NCI-H2227 (cell line): ENCODE results near the gene EFEMP2.
"Not testable (repeated sequence)": the region's sequence is repeated elsewhere in the genome, so short reads cannot be mapped to it uniquely, and the experiment has no call there.

ENCODE experiments used
- DNase-seq: peaks from one replicate; lab custom pipeline; 2025; ENCODE audit not compliant: unreplicated experiment; lab: John Stamatoyannopoulos, UW

Gene EFEMP2

GRCh38 chr11:65856689-65857499 is 15.7 kb downstream of the EFEMP2 start:
- DNase-seq: peak; percentile 85

GRCh38 chr11:65855927-65856363 is 16.7 kb downstream of the EFEMP2 start:
- DNase-seq: no peak

GRCh38 chr11:65854852-65855837 is 17.5 kb downstream of the EFEMP2 start:
- no peak for DNase-seq

GRCh38 chr11:65854161-65854592 is 18.4 kb downstream of the EFEMP2 start:
- DNase-seq: no peak

DNA sequence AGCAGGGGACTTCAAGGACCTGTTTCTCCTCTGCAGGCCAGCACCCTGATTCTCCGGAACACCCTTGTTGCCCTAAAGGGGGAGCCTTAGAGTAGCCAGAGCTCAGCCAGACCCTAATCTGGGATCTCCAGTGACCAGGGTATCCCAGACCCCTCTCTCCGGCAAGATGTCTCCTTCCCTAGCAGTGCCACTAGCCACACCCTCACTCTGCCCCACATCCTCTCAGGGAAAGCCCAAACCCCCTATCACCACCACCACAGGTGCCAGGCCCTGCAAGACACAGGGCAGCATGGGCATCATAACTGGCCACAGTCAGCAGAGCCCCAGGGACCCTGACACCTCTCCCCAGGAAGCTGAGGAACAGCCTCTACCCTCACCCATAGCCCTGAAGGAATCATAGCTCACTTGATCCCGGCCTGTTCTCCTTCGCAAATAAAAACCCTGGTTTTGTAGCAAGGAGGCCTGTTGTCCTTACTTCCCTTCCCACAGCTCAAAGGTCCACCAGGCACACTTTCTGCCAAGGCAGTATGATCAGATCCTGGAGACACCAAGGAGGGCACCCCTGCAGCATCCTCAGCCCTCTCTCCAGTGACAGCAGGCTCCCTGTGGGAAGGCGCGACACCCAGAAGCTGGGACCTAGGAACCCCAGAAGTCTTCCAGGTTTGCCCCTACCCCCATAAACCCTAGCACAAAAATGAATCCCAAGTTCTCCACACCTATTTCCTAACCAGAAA is 19.2 kb downstream of the EFEMP2 start:
- no peak for DNase-seq

- DNase-seq: no peak
These were observed 19.9 kb downstream of the EFEMP2 start for GRCh38 chr11:65852508-65853245.

- DNase-seq: no peak
These were observed 20.6 kb downstream of the EFEMP2 start for GRCh38 chr11:65851811-65852507.

GRCh38 chr11:65851083-65851579 is 21.5 kb downstream of the EFEMP2 start:
- DNase-seq: peak; percentile 27

- DNase-seq: no peak
These were observed 22.1 kb downstream of the EFEMP2 start for GRCh38 chr11:65850217-65851082.

GRCh38 chr11:65849771-65850216 is 22.8 kb downstream of the EFEMP2 start:
- no peak for DNase-seq

DNA sequence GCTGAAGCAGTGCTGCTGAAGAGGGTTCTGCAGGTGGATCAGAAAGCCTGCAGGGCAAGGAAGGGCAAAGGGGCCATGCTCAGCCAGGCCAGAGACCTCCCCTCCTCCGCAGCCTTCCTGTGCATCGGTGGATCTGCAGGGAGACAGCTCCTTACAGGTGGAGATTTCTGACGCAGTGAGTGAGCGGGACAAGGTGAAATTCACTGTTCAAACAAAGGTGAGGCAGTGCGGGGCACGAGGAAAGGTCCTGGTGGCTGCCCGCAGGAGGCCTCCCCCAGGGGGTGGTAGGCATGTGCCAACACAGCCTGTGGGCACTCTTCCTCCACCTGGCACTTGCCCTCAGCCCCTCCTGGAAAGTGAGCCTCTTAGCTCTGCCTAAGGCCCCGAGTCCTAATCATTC is 23.2 kb downstream of the EFEMP2 start:
- no peak for DNase-seq

GRCh38 chr11:65848693-65849092 is 23.9 kb downstream of the EFEMP2 start:
- DNase-seq: not testable (repeated sequence)

- DNase-seq: no peak
These were observed 24.9 kb downstream of the EFEMP2 start for GRCh38 chr11:65847746-65848145.

GRCh38 chr11:65844231-65844872 is 28.2 kb downstream of the EFEMP2 start:
- DNase-seq: no peak

DNA sequence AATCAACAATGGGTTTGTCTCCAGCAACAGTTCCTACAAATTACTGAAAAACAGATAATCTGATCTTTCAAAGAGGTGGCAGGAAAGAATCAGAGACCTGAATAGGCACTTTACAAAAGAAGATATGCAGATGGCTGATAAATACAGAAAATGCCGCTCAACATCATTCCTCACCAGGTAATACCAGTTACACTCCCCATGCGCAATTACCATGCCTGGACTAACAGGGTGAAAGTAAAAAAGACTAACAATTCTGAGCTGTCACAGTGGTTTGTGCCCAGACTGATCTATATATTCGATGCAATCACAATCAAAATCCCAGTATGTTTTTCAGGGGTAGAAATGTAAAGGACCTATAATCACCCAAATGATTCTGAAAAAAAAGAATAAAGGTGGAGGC is 28.8 kb downstream of the EFEMP2 start:
- DNase-seq: no peak

GRCh38 chr11:65842144-65842543 is 30.5 kb downstream of the EFEMP2 start:
- DNase-seq: no peak

DNA sequence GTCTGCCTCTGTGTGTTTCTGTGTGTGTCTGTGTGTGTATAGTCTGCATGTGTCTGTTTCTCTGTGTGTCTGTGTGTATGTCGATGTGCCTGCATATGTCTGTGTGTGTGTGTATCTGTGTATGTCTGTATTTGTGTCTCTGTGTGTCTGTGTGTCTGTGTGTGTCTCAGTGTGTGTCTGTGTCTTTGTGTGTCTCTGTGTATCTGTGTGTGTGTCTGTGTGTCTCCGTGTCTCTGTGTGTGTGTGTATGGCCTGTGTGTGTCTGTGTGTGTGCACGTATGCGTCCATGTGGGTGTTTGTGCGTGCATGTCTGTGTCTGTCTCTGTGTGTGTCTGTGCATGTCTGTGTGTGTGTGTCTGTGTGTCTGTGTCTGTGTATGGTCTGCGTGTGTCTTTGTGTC is 38.4 kb downstream of the EFEMP2 start:
- DNase-seq: no peak
